Subcutaneous abdominal adipose tissue (tissue), 5 donors: ENCODE results near the gene ZNF354C.

Experiments used
- H3K27ac ChIP-seq: one replicate; pipeline ENCODE4 v1.7.0; 2013; ENCODE audit warnings: low read depth, mild to moderate bottlenecking, inconsistent platforms, low read length, moderate library complexity
- H3K27me3 ChIP-seq, 5 donors: one replicate each; pipeline ENCODE4 v1.7.0; 2013; ENCODE audit warnings: low read length in 5 of 5, inconsistent platforms in 1 of 5; ENCODE audit not compliant: control insufficient read depth in 5 of 5, insufficient read depth in 4 of 5
- H3K36me3 ChIP-seq, 5 donors: one replicate each; pipeline ENCODE4 v1.7.0; 2013; ENCODE audit warnings: low read length in 5 of 5; ENCODE audit not compliant: control insufficient read depth in 5 of 5, insufficient read depth in 5 of 5
- H3K4me1 ChIP-seq, 5 donors: one replicate each; pipeline ENCODE4 v1.7.0; 2013; ENCODE audit warnings: low read length in 5 of 5, mild to moderate bottlenecking in 3 of 5, moderate library complexity in 1 of 5; ENCODE audit not compliant: control insufficient read depth in 5 of 5, insufficient read depth in 5 of 5
- H3K4me3 ChIP-seq, 5 donors: one replicate each; pipeline ENCODE4 v1.7.0; 2013; ENCODE audit warnings: low read length in 5 of 5, low read depth in 1 of 5
- H3K9ac ChIP-seq, 5 donors: one replicate each; pipeline ENCODE4 v1.7.0; 2013; ENCODE audit warnings: low read length in 5 of 5, mild to moderate bottlenecking in 4 of 5, moderate library complexity in 3 of 5
- H3K9me3 ChIP-seq, 5 donors: one replicate each; pipeline ENCODE4 v1.7.0; 2013; ENCODE audit warnings: low read length in 5 of 5; ENCODE audit not compliant: control insufficient read depth in 5 of 5
- donor health status: healthy.
- donor health status: healthy.
- donor health status: healthy.
- donor health status: healthy.
- donor health status: healthy.

Gene ZNF354C

DNA sequence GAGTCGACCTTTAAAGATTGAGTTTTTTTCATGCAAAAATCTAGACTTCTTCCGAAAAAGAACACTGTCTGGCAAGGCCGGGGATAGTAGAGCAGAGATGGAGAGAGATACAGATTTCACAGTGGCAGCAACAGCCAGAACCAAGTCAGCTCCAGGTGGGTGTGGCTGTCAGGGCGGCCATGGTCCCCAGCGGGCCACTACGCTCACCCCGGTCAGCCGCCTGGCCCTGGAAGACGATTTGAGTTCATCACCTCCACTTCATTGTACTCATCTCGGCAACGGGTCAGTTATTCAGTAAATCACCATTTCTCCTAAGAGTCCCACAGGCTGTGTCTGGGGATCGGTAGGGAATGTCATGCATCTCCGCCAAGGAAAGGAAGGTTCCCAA lies 53.0 kb downstream of the ZNF354C start:
- Histone ChIP-seq H3K27ac (no peak overlapping the region), H3K36me3 (peaks cover 0 to 36% (median 19%) of the 10 kb centered on the region in 5 donors), H3K4me3 (peak overlapping the region in 1 of 5 donors; percentile 1), H3K9ac (no peak overlapping the region), H3K9me3 (peaks cover 15 to 74% (median 48%) of the 10 kb centered on the region in 5 donors), H3K27me3 (no peaks in the 10 kb centered on the region), H3K4me1 (no peaks in the 10 kb centered on the region)

DNA sequence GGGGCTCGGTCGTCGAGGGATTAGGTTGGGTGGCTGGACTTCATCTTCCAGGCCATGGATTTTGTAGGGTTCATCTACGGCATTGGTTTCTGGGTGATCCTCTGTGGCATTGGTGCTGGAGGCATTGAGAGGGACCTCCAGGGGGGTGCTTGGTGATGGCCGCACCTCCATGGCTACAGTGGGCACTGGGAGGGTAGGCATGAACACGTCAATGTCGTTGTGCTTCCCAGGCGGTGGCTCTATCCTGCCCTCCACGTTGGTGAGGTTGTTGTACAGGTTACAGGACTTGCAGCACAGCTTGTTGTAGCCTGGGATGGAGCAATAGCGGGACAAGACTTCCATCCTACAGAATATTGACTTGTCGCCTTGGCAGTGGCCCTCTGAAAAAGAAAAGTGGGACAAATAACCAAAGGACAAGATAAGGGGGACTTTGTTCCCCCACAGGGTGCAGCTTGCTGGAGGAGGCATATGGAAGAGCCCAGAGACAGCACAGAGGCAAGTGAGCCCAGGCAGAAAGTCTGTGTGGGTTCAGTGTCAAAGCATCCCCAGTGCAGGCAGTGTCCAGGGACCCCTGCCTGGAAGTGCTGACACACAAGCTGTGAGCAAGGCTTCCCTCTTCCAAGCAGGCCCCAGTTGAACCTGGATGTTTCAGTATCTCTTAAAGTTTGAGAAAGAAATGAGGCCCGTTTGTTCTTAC lies 53.9 kb downstream of the ZNF354C start:
- peaks cover 0 to 36% (median 21%) of the 10 kb centered on the region in 5 donors for H3K36me3 ChIP-seq
- no peak overlapping the region for H3K27ac ChIP-seq
- H3K4me1 ChIP-seq: no peaks in the 10 kb centered on the region
- no peak overlapping the region for H3K9ac ChIP-seq
- H3K4me3 ChIP-seq: peak overlapping the region in 2 of 5 donors; percentile 17 to 36
- H3K27me3 ChIP-seq: no peaks in the 10 kb centered on the region
- H3K9me3 ChIP-seq: peaks cover 15 to 70% (median 46%) of the 10 kb centered on the region in 5 donors

DNA sequence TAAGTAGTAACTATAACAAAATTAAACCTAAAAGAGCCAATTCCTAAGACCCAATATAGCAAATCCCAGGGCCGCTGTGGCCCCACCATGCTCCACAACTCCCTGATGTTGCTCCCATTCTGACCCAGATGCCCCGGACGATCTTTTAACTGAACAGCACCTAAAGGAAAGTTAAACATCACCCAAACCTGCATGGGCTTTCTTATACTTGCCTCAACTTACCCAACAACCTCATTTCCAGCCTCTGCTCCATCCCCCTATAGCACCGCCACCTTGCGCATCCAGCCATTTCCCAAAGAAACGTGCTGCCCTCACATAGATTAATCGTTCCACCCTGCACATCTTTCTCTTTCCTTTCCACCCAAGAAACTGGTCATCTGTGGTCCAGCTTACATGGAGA lies 54.6 kb downstream of the ZNF354C start:
- Histone ChIP-seq H3K4me1 (no peaks in the 10 kb centered on the region), H3K27ac (no peak overlapping the region), H3K36me3 (peaks cover 0 to 40% (median 24%) of the 10 kb centered on the region in 5 donors), H3K27me3 (no peaks in the 10 kb centered on the region), H3K4me3 (no peak overlapping the region), H3K9me3 (peaks cover 15 to 67% (median 46%) of the 10 kb centered on the region in 5 donors), H3K9ac (no peak overlapping the region)

DNA sequence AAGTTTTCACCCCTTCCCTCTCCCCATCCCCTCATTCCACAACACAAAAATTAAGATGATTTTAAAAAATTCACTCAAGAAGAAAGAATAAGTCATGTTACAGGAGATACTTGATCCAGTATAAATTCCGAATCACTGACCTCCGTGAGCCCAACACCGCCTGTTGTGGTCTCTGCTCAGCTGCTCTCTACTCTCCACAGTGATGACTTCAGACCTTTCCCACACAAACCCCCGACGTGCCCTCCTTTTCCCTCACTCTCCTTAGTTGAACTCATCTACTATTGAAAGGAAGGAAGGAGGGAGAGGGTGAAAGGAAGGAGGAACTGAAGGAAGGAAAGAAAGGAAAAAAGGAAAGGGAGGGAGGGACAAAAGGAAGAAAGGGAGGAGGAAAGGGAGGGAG lies 55.1 kb downstream of the ZNF354C start:
- Histone ChIP-seq H3K4me3 (no peak overlapping the region), H3K27ac (no peak overlapping the region), H3K27me3 (no peaks in the 10 kb centered on the region), H3K4me1 (no peaks in the 10 kb centered on the region), H3K36me3 (peaks cover 0 to 40% (median 24%) of the 10 kb centered on the region in 5 donors), H3K9me3 (peaks cover 15 to 64% (median 42%) of the 10 kb centered on the region in 5 donors), H3K9ac (no peak overlapping the region)

DNA sequence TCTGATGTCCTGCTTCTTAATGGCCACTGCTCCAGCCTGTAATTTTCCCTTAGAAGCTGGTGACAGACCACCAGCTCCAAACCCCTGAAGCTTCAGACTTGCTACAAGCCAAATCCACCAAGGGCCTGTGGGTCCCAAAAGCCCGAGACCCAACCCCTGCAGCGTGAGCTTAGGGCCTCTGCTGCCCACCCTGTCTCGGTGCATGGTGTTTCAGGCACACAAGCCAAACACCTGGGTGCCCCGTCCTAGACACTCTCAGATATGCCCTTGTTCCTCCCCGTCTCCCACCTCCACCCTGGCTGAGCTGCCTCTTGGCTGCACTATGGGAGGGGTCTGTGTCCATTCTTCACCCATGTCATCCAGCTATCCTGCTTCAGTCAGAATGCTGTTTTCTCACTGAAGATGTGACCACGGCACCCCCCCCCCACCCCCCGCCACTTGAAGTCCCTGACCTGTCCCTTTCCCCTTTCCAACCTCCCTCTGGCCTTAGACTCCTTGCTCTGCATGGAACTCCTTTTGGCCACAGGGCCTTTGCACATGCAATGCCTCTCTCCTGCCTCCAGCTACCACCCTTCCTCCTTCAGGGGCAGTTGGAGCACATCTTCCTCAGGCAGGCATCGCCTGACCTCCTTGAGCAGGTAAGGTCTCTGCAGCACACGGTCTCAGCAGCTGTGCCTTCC lies 55.8 kb downstream of the ZNF354C start:
- Histone ChIP-seq H3K27ac (no peak overlapping the region), H3K4me3 (no peak overlapping the region), H3K9me3 (peaks cover 15 to 62% (median 36%) of the 10 kb centered on the region in 5 donors), H3K9ac (no peak overlapping the region), H3K27me3 (no peaks in the 10 kb centered on the region), H3K36me3 (peaks cover 0 to 44% (median 30%) of the 10 kb centered on the region in 5 donors), H3K4me1 (no peaks in the 10 kb centered on the region)

DNA sequence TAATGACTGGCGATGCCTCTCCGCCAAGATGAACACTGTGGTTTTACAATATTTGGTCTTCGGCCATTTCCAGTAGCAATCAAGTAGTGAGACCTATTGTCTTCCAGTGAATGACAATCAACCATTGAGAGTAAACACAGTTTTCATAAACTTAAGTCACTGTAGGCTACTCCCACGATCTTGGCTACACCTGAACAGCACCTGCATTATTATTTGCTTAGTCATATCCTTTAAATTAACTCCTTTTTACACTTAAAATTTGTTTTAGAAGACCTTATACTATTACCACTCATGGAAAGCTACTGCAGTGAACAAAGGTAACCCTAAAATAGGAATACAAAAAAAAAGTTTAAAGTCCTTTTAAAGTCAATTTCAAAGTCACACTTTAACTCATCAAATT lies 58.2 kb downstream of the ZNF354C start:
- Histone ChIP-seq H3K9me3 (peaks cover 8 to 39% (median 15%) of the 10 kb centered on the region in 5 donors), H3K4me3 (no peak overlapping the region), H3K36me3 (peaks cover 0 to 56% (median 42%) of the 10 kb centered on the region in 5 donors)

DNA sequence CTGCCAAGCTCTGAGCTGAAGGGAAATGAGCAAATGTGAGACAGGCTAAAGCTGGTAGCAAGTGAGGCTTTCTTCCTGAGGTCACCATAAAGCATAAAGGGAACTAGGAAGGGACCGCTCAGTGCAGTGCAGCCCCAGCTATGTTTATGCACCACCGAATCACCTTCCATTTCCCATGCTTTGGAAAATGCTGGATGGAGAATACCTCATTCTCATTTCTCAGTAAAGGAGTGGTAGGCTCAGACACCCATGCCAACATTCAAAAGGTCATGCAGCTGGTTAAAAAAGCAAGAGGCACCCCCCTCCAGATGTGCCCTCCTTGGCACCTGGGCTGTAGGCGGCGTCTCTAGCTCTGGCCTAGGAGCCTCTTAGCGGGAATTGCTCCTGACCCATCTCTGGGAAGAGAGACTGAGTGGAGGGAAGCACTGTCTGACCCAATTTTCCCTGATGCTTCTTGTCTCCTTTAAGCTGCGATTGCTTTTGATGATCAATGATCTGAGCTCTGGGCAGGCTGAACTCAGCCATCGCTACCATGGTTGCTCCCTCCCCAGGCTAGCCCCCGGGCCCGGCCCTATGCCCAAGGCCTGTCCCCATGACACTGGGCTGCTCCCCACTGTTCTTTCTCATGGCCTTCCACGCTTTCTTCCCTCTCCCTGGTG lies 58.7 kb downstream of the ZNF354C start:
- Histone ChIP-seq H3K4me1 (no peaks in the 10 kb centered on the region), H3K27ac (no peak overlapping the region), H3K27me3 (no peaks in the 10 kb centered on the region), H3K36me3 (peaks cover 0 to 56% (median 42%) of the 10 kb centered on the region in 5 donors), H3K9ac (no peak overlapping the region), H3K9me3 (peaks cover 8 to 33% (median 12%) of the 10 kb centered on the region in 5 donors), H3K4me3 (no peak overlapping the region)

More for the DNA sequence above, 58.2 kb downstream of the ZNF354C start:
- Histone ChIP-seq H3K9ac (no peak overlapping the region), H3K4me1 (no peaks in the 10 kb centered on the region), H3K27ac (no peak overlapping the region), H3K27me3 (no peaks in the 10 kb centered on the region)

DNA sequence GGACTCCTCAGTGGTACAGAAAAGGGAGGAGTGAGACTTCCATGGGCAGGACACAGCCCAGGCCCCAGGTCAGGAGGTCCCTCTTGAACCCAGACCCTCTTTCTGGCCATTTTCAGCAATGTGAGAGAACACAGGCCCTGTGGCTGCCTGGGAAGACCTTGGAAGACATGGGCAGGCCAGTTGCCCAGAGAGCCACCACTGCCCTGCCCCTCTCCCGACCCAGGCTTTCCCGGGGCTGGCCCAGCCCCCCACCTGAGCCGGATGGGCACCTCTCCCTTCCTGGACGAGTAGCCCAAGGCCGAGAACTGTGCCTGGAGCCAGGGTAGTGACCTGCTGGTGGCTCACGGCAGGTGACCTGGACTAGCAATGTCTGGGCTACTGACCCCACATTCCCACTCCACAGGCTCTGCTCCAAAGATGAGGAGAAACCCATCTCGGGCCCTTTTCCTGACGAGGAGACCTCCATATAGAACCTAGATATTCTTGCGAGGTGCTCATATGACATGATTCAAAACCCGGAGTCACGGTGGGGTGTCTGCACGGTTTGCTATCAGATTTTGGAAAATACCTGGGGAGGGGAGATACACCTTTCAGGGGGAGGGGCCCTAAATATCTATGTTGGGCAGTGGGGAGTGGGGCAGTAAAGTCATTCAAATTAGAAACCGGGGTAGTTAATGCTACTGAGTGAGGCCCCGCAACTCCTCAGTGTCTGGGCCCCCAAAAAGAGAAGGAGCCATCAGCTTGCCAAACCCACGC lies 59.4 kb downstream of the ZNF354C start:
- Histone ChIP-seq H3K4me1 (no peaks in the 10 kb centered on the region), H3K9ac (no peak overlapping the region), H3K4me3 (no peak overlapping the region), H3K27ac (no peak overlapping the region), H3K27me3 (no peaks in the 10 kb centered on the region), H3K9me3 (peaks cover 7 to 28% (median 8%) of the 10 kb centered on the region in 5 donors), H3K36me3 (peaks cover 0 to 56% (median 40%) of the 10 kb centered on the region in 5 donors)

DNA sequence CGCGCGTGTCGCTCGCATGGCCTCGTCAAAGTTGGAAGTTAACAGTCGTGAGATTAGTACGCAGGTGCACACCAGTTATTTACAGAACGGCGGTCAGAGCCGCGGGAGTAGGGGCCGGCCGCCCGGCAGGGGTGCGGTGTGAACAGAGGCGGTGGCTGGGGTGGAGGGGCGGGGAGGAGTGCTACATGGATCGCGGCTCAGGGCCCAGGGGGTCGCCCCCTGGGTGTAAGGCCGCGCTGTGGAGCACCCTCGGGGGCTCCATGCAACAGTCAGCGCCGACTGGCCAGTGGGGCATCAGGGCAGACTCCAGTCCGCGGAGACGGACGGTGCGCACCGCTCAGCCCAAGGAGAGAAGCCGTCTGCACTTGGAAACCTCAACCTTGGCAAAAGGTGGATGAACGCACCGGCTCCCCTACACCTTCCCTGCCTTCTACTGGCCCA lies 60.3 kb downstream of the ZNF354C start:
- Histone ChIP-seq H3K27me3 (no peaks in the 10 kb centered on the region), H3K4me3 (no peak overlapping the region), H3K4me1 (no peaks in the 10 kb centered on the region), H3K27ac (no peak overlapping the region), H3K36me3 (peaks cover 0 to 56% (median 44%) of the 10 kb centered on the region in 5 donors), H3K9me3 (peaks cover 0 to 20% (median 3%) of the 10 kb centered on the region in 5 donors), H3K9ac (no peak overlapping the region)
